NCI-H2081 treated with DMSO at 0.1 percent for 48 hours (cell line): Measurements from ENCODE around the gene SCN2A.

Source experiments
- DNase-seq: peaks from one replicate; lab custom pipeline; 2025; lab: John Stamatoyannopoulos, UW

SCN2A gene

DNA sequence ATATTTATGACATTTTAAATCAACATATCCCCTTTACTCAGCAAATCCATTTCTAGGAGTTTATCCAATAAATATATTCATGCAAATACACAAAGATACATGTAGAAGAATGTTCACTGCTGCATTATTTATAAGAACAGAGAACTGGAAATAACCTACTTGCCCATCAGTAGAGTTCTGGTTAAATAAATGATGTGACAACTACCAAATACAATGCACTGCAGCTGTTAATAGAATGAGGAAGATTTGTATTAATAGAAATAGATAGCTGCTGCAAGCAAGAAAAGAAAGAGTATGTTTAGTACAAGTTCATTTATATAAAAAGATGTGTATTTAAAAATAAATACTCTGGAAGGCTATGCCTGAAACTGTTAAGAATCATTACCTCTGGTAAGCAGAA is 181.0 kb downstream of the SCN2A start:
- no peak for DNase-seq

DNA sequence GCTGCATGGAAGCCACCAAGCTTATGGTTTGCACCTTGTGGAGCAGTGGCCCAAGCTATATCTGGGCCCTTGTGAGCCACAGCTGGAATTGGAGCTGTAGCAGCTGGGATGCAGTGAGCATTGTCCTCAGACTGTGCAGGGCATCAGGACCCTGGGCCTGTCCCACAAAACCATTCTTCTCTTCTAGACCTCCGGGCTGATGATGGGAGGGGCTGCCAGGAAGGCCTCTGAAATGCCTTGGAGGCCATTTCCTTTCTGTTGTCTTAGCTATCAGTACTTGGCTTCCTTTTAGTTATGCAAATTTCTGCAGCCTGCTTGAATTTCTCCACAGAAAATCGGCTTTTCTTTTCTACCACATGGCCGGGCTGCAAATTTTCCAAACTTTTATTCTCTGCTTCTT is 183.9 kb downstream of the SCN2A start:
- DNase-seq = no peak

DNA sequence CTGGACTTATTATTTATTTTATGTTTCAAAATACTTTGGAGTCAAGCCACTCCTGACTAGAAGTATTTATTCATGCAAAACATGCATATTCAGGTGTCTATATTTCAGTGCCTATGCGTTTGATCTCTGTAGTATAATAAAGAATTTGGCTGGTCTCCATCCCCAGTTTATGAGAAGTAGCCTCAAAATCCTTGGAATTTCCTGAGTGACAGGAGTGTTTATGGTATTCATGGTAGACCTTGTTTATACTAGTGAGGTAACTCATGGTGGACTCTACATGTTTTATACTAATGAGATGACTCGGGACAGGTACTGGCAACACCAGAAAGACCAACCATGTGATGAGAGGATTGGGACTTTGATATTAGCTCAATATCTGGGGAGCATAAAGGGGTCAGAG is 186.3 kb downstream of the SCN2A start:
- DNase-seq = no peak

DNA sequence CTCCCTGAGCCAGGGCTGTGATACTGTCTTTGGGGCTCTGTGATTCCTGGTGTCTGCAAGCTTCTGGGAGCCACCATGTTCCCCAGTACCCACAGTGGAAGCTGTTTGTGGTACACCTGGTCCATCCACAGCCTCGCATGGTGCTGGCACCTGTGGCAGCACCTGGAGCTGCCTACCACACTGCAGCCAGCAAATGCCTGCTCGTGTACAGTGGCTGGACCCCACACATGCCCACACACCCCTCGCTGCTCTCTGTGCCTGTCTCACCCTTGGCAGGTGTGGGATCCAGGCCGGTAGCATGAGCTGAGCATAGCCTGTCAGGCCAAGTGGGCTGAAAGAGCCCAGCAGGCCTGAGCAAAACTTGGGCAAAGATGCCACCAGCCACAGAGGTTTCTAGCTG is 188.5 kb downstream of the SCN2A start:
- no peak for DNase-seq

DNA sequence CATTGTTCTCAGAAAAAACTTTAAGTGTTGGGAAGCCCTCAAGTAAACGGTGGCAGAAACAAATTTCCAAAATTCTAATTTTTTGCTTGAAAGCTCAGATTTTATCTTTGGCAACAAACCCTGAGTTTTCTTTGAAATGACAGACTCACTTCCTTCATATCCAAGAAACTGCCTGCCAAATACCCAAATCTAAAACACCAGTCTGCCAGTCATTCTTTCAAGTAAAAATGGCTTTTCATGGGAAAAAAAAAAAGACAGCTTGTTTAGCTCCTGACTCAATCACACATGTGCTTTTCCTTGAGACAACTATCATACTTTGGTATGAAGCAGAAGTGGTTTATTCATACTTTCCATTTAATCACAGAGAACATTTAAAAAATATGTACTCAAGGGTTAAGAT is 189.7 kb downstream of the SCN2A start:
- no peak for DNase-seq

DNA sequence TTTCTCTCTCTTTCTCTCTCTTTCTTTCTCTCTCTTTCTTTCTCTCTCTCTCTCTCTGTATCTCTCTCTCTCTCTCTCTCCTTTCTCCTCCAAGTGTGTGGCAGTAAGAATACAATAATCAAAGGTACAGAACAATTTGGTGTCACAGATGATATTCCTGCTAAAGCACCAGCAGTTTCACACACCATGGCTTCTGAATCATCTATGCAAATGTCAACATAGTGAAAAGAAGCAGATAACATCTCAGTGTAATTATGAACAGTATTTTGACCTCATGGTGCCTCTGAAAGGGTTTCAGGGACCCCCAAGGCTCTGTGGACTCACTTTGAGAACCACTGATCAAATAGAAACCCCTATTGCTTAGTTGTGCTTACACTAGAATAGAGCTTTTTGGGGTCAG is 191.8 kb downstream of the SCN2A start:
- no peak for DNase-seq

DNA sequence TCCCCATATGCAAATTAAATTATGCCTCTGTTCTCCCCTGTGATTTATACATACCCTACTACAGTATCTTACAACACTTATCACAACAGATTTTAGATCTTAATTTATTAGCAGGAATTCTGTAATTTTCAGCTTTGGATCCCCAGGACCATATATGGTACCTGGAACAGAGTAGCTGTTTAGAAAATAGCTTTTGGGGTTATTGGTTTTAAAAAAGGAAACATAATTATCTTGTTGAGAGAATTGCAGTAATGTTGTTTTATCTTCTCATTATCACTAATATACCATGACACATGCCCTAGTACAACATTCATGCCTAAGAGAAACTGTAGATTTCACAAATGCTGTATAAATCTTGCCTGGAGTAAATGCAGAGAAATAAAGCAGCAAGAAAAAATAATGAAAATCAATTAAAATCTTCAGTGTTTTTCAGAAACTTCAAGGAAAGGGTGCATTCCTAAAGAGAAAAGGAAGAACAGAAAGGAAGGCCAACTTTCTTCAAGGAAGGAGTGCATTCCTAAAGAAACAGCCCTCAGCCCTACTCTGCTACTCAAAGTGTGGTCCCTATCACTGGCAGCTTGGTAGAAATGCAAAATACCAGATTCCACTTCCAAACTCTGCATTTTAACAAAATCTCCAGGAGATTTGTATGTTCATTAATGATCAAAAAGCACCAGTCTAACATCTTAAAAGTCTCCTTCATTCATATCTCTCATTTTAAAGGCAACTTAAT is 193.2 kb downstream of the SCN2A start:
- no peak for DNase-seq

DNA sequence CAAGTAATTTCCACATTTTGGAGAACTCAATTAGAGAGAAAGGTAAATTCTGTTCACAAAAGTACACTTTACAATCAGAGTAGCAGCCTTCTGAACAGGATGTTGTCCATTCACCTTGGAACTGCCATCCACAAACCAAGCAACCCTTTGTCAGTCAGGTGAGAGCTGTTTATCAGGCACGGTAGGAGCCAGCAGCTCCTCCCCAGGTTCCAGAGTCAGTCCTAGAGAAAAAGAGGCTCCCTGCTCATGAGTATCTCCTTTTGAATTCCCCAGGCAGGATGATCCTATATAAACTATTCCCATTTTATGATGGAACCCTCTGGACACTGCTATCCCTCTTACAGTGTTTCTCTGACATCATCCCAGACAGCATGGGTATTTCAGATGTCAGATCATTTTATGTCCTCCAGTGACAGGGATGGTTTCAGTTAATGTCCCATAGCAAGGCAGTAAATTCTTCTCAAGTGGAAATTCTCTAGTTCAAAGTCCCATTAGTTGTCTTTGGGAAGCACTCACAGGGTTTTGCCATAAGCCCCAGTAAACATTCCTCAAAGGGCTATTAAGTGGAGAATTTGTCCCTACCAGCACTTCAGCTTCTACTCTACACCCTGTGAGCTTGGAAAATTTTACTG is 195.8 kb downstream of the SCN2A start:
- DNase-seq = no peak

DNA sequence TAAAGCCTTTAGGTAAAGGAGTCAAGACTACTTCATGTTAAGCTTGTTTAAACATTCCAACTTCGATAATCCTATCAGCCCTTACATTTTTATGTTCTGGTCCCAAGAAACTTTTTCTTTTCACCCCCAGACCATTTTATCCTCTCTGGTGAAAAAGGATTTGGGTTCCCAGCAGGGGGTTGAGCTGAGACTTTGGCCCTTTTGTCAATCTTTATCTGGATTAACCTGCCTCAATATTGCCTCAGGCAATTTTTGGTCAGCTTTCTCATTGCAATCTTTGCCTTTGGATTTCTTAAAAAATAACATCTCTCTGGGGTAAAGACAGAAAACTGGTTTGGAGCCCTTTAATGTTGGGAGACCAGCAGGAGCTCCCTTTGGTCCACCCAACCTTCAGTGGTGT is 196.4 kb downstream of the SCN2A start:
- DNase-seq = no peak

DNA sequence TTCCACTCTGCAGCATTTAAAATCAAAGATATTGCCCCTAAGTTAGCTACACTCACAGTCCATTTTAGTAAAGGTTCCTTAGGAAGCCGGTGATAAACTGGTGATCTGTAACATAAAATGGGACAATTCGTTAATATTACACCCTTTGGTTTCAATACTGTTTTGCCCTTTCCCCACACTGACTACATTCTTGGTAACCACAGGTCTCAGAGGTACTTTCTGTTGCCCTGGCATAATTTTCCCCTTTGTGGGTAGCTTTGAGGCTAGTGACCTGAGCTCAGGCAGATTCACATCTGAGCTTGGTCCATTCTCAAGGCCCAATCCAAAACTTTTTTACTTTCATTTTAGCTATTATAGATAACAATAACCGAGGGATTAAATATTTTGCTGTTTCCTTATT is 197.3 kb downstream of the SCN2A start:
- DNase-seq = no peak

DNA sequence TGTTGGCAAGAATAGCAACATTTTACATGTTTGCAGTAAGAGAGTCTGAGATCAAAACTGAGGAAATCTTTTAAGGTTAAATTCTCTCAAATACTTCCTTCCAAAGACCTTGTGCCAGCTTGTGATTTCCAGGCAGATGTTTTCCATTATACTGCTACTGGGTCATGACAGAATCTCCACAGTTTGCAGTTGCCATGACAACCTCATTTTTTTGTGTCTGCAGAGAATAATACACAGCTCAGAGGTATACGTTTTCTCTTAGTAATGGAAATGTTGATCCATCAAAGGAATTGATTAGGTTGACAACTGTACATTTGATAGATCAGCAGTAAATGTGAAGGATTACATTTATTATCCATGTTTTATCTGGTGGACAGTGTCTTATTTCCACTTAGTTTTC is 201.2 kb downstream of the SCN2A start:
- DNase-seq = no peak
